ENCODE data around the gene SIGLEC1. TPM values are rescaled to one million over a fixed set of nuclear protein-coding genes. Genes with fewer than 3 reads are reported as not detected.

The SIGLEC1 gene
- total and polyA plus RNA-seq, 2 of the 8 experiments (the other 6 are each of a cell fraction or from before 2014, with no cell fraction given) = 0.02 TPM; not detected in 1

- POLR2A ChIA-PET (ENCODE audit: partially characterized antibody) = interaction anchor here (1.4 kb wide), 1 partner anchor 24 kb away, joined by 4 read pairs; no protein-coding TSS in a partner anchor
- no peak overlapping the region for H3K14ac ChIP-seq (ENCODE audit: insufficient read length)
- no peak for TF ChIP-seq SAP30 (IDR thresholded peaks at IDR 0.05; ENCODE audit: insufficient read depth, insufficient replicate concordance, low read length)
- no peak for TF ChIP-seq RFX5 (IDR thresholded peaks at IDR 0.05; ENCODE audit: borderline replicate concordance, low read depth, low read length)
- TF ChIP-seq CBX5 (IDR thresholded peaks at IDR 0.05; ENCODE audit: low read depth, low read length) = no peak
- no peak for TF ChIP-seq TBP (IDR thresholded peaks at IDR 0.05; ENCODE audit: low read depth, low read length)
- TF ChIP-seq EGR1 (IDR thresholded peaks at IDR 0.05; ENCODE audit: borderline replicate concordance, low read depth, low read length) = no peak
- no peak for TF ChIP-seq NANOG (IDR thresholded peaks at IDR 0.05; ENCODE audit: insufficient read depth, low read depth, low read length, poor library complexity, severe bottlenecking)
- TF ChIP-seq GTF2F1 (IDR thresholded peaks at IDR 0.05; ENCODE audit: borderline replicate concordance, low read depth, low read length) = no peak
- TF ChIP-seq EZH2 (IDR thresholded peaks at IDR 0.05; ENCODE audit: low read depth, low read length, severe bottlenecking) = no peak
- no peak for TF ChIP-seq TAF1 (IDR thresholded peaks at IDR 0.05; ENCODE audit: low read depth, low read length)
- TF ChIP-seq USF2 (IDR thresholded peaks at IDR 0.05; ENCODE audit: low read length) = no peak
- no peak for TF ChIP-seq ATF3 (IDR thresholded peaks at IDR 0.05; ENCODE audit: insufficient read depth, low read depth, low read length)
- no peak for TF ChIP-seq POU5F1 (IDR thresholded peaks at IDR 0.05; ENCODE audit: low read depth, low read length)
These were observed 10.9 kb upstream of the SIGLEC1 start for GRCh38 chr20:3723284-3723683.

More at GRCh38 chr20:3723284-3723683, 10.9 kb upstream of the SIGLEC1 start:
- Histone ChIP-seq H3K36me3 (ENCODE audit: control insufficient read depth in 2 of 4, insufficient read depth in 4 of 4, low read length in 3 of 4) (no peaks in the 10 kb centered on the region), H3K27me3 (replicated peaks in 1 of 4; ENCODE audit: control insufficient read depth in 3 of 4, extremely low read depth in 1 of 4, insufficient read depth in 3 of 4, low read length in 3 of 4) (peaks cover 0 to 3% (median 0%) of the 10 kb centered on the region in 4 experiments; a peak in 2 of 7 replicates), H3K23me2 (ENCODE audit: low read depth, low read length) (no peaks in the 10 kb centered on the region), H2BK12ac (ENCODE audit: low read depth, low read length) (no peak overlapping the region), H3K18ac (ENCODE audit: extremely low read depth, low read length) (no peak overlapping the region), H2BK20ac (ENCODE audit: low read length) (no peak overlapping the region), H3K27ac (ENCODE audit: low read depth, low read length) (no peak overlapping the region), H3K4me1 (replicated peaks in 1 of 4; ENCODE audit: control insufficient read depth in 3 of 4, insufficient read depth in 4 of 4, low read length in 3 of 4) (no peaks in the 10 kb centered on the region), H2AFZ (ENCODE audit: low read length) (no peak overlapping the region), H3K4me2 (ENCODE audit: insufficient read depth in 1 of 2, low read depth in 2 of 2, low read length in 2 of 2) (no peak overlapping the region), H3K4me3 (ENCODE audit: extremely low read depth in 1 of 4, insufficient read depth in 2 of 4, low read depth in 3 of 4, low read length in 4 of 4) (no peak overlapping the region), H3K79me1 (ENCODE audit: low read depth, low read length) (no peaks in the 10 kb centered on the region), H3K4ac (replicated peaks; ENCODE audit: insufficient read length, low read depth, low read length) (no peak overlapping the region), H4K91ac (replicated peaks; ENCODE audit: insufficient read length, low read length) (no peak overlapping the region), H3K23ac (ENCODE audit: insufficient read length) (no peak overlapping the region), H3K56ac (replicated peaks; ENCODE audit: insufficient read length, low read depth, low read length) (no peak overlapping the region), H4K20me1 (replicated peaks in 1 of 2; ENCODE audit: control insufficient read depth in 1 of 2, insufficient read depth in 2 of 2, low read length in 2 of 2) (no peaks in the 10 kb centered on the region), H2BK5ac (ENCODE audit: low read depth, low read length) (no peak overlapping the region), H2AK5ac (ENCODE audit: low read depth, low read length) (no peak overlapping the region), H3K79me2 (ENCODE audit: control insufficient read depth in 1 of 2, insufficient read depth in 2 of 2, low read length in 2 of 2) (no peaks in the 10 kb centered on the region), H2BK15ac (ENCODE audit: low read length) (no peak overlapping the region), H3K9ac (replicated peaks in 1 of 4; ENCODE audit: extremely low read depth in 1 of 4, low read depth in 3 of 4, low read length in 3 of 4) (no peak overlapping the region), H4K8ac (ENCODE audit: extremely low read depth, insufficient read depth, low read length) (no peak overlapping the region; the same call in 1 of the 2 replicates), H2BK120ac (replicated peaks; ENCODE audit: low read depth, low read length) (no peak overlapping the region), H3K9me3 (ENCODE audit: insufficient read depth in 2 of 2, low read depth in 1 of 2, low read length in 1 of 2) (no peaks in the 10 kb centered on the region), H4K5ac (ENCODE audit: insufficient read length, low read depth, low read length) (no peak overlapping the region)
- DNase-seq (ENCODE audit: low read depth in 1 of 2, low spot score in 2 of 2) (no peak), FAIRE-seq (no peak)
- CTCF ChIA-PET (ENCODE audit: partially characterized antibody) = interaction anchor here (0.9 to 2.8 kb wide), 4 partner anchors 11 to 30 kb away, joined by 3 to 10 read pairs (median 7); partner anchors contain the start of gene SIGLEC1
- WGBS, 2 experiments (ENCODE audit: extremely low coverage in 1 of 2, insufficient coverage in 1 of 2, insufficient read length in 1 of 2, insufficient replicate concordance in 2 of 2, low coverage in 1 of 2, low lambda C conversion rate in 2 of 2, missing lambda C conversion rate in 1 of 2) = 79% methylated on average over 6 of the region's 8 CpGs; no CpG with 5 or more reads in 1 of the 2 experiments

Measured in H1 (cell line).